ENCODE results near the gene TM9SF2. TPM values are rescaled to one million over a fixed set of nuclear protein-coding genes. Genes with fewer than 3 reads are reported as not detected.

Gene TM9SF2
- total RNA-seq, 1 experiment from 2014 or later = 67.9 TPM

GRCh38 chr13:99596180-99596579 is 94.9 kb downstream of the TM9SF2 start:
- TF ChIP-seq TCF7L2 (IDR thresholded peaks at IDR 0.05; ENCODE audit: low read depth, low read length) (no peak), SIN3A (IDR thresholded peaks at IDR 0.05; ENCODE audit: borderline replicate concordance, insufficient read depth, low read depth, low read length) (no peak), REST (IDR thresholded peaks at IDR 0.05; ENCODE audit: insufficient read depth in 1 of 2, low read depth in 2 of 2, low read length in 1 of 2) (no peak), CTCF (IDR thresholded peaks at IDR 0.05) (no peak), POLR2AphosphoS5 (IDR thresholded peaks at IDR 0.05; ENCODE audit: low read depth, low read length) (no peak)
- ChIA-PET CTCF (no interaction called here), POLR2A (no interaction called here)
- H3K27me3 ChIP-seq (ENCODE audit: control insufficient read depth, insufficient read depth, low read length) = no peaks in the 10 kb centered on the region
- H3K36me3 ChIP-seq (ENCODE audit: control insufficient read depth, insufficient read depth, low read length) = no peaks in the 10 kb centered on the region
- in situ Hi-C loops (cut with HindIII; ENCODE audit: low pct_unique_long_range_greater_than_20kb, low sequenced_read_pairs) (no loop called here), intact Hi-C loops (cut with micrococcal nuclease; ENCODE audit: unreplicated experiment) (no loop called here)
- H3K4me1 ChIP-seq (ENCODE audit: control insufficient read depth, insufficient read depth, low read length) = no peaks in the 10 kb centered on the region
- DNase-seq (ENCODE audit: low read depth, low spot score) (no peak), ATAC-seq (no peak)
- no peak overlapping the region for H3K4me3 ChIP-seq (ENCODE audit: low read depth in 2 of 2, low read length in 2 of 2)
- no TSS peak for BruUV-seq (replicated peaks)
- H3K9me3 ChIP-seq (ENCODE audit: control insufficient read depth, insufficient read depth, low read depth, low read length) = no peaks in the 10 kb centered on the region
- H3K27ac ChIP-seq (ENCODE audit: low read length) = no peak overlapping the region

- CTCF ChIA-PET = no interaction called here
- TF ChIP-seq CTCF (IDR thresholded peaks at IDR 0.05) = peak; percentile 26
- no peak for TF ChIP-seq TCF7L2 (IDR thresholded peaks at IDR 0.05; ENCODE audit: low read depth, low read length)
- TF ChIP-seq REST (IDR thresholded peaks at IDR 0.05; ENCODE audit: insufficient read depth in 1 of 2, low read depth in 2 of 2, low read length in 1 of 2) = no peak
- Histone ChIP-seq H3K27ac (ENCODE audit: low read length) (no peak overlapping the region), H3K27me3 (ENCODE audit: control insufficient read depth, insufficient read depth, low read length) (no peaks in the 10 kb centered on the region), H3K4me1 (ENCODE audit: control insufficient read depth, insufficient read depth, low read length) (peaks cover under 1% of the 10 kb centered on the region; the same call in 1 of the 2 replicates), H3K9me3 (ENCODE audit: control insufficient read depth, insufficient read depth, low read depth, low read length) (no peaks in the 10 kb centered on the region), H3K36me3 (ENCODE audit: control insufficient read depth, insufficient read depth, low read length) (no peaks in the 10 kb centered on the region), H3K4me3 (ENCODE audit: low read depth in 2 of 2, low read length in 2 of 2) (no peak overlapping the region)
- ATAC-seq (no peak), DNase-seq (ENCODE audit: low read depth, low spot score) (no peak)
- intact Hi-C loops (cut with micrococcal nuclease; ENCODE audit: unreplicated experiment) = no loop called here
- in situ Hi-C loops (cut with HindIII; ENCODE audit: low pct_unique_long_range_greater_than_20kb, low sequenced_read_pairs) = no loop called here
- BruUV-seq (replicated peaks) = no TSS peak
- POLR2A ChIA-PET = no interaction called here
Measured at GRCh38 chr13:99600318-99600717, 99.0 kb downstream of the TM9SF2 start.

All from Panc1 (cell line).